Sciatic nerve (tissue), 2 donors: ENCODE results near the gene TMEM163. TPM values are rescaled to one million over a fixed set of nuclear protein-coding genes. Genes with fewer than 3 reads are reported as not detected.
"Not testable (repeated sequence)": the region's sequence is repeated elsewhere in the genome, so short reads cannot be mapped to it uniquely, and the experiment has no call there.

Experiments used
- ATAC-seq: fragments of 200-7000 bp; cut with Tn5 transposase; one replicate; pipeline ENCODE4 v1.9.1; 2020; ENCODE audit warnings: mild to moderate bottlenecking, moderate library complexity
- DNase-seq: peaks from one replicate; pipeline ENCODE4 v3.0.0-alpha.2; 2020; ENCODE audit warnings: low spot score
- intact Hi-C: fragments of 100-400 bp; cut with DNase I; formaldehyde crosslinking; loops from one replicate; pipeline ENCODE4 v1.14.2; 2022
- total RNA-seq: library from RNA; stranded (reverse); fragmentation: NEBNext Ultra II Directional; extraction: Animal tissue kit (Norgen Biotek cat#: 25700); gene quantifications from one replicate; pipeline ENCODE4 v1.2.1, GENCODE V29; 2021
- donor health status: DM: no; HTN: no; CAD: no.
- donor health status: DM: no; HTN: no; CAD: no.

TMEM163 gene
- total RNA-seq, 1 donor from 2014 or later, result 0.45 TPM

GRCh38 chr2:134518101-134518500, 200.7 kb downstream of the TMEM163 start:
- ATAC-seq (no peak), DNase-seq (no peak)
- intact Hi-C loops, result no loop called here

GRCh38 chr2:134515137-134515536, 203.7 kb downstream of the TMEM163 start:
- intact Hi-C loops, result no loop called here
- no peak for DNase-seq
- ATAC-seq, result no peak

GRCh38 chr2:134513465-134513804, 205.4 kb downstream of the TMEM163 start:
- ATAC-seq, result no peak
- intact Hi-C loops, result no loop called here
- no peak for DNase-seq

GRCh38 chr2:134512734-134513464, 205.9 kb downstream of the TMEM163 start:
- intact Hi-C loops, result no loop called here
- DNase-seq, result no peak
- no peak for ATAC-seq

- ATAC-seq (no peak), DNase-seq (no peak)
- intact Hi-C loops, result no loop called here
These were observed 210.4 kb downstream of the TMEM163 start for GRCh38 chr2:134508391-134508790.

- ATAC-seq, result no peak
- intact Hi-C loops, result no loop called here
- no peak for DNase-seq
These were observed 211.1 kb downstream of the TMEM163 start for GRCh38 chr2:134507697-134508096.

- DNase-seq, intact Hi-C loops: not testable (repeated sequence)
These were observed 211.6 kb downstream of the TMEM163 start for GRCh38 chr2:134507159-134507558.

GRCh38 chr2:134505446-134505845, 213.4 kb downstream of the TMEM163 start:
- ATAC-seq (no peak), DNase-seq (no peak)
- intact Hi-C loops, result no loop called here

More at GRCh38 chr2:134507159-134507558, 211.6 kb downstream of the TMEM163 start:
- ATAC-seq, result not testable (repeated sequence)

- intact Hi-C loops, result no loop called here
- no peak for ATAC-seq
- no peak for DNase-seq
These were observed 214.0 kb downstream of the TMEM163 start for GRCh38 chr2:134504586-134505336.

- intact Hi-C loops, result no loop called here
These were observed 216.7 kb downstream of the TMEM163 start for GRCh38 chr2:134502104-134502503.

GRCh38 chr2:134501476-134502091, 217.2 kb downstream of the TMEM163 start:
- no peak for DNase-seq
- intact Hi-C loops, result no loop called here
- ATAC-seq, result no peak

More at GRCh38 chr2:134502104-134502503, 216.7 kb downstream of the TMEM163 start:
- no peak for ATAC-seq
- no peak for DNase-seq

GRCh38 chr2:134500211-134500935, 218.4 kb downstream of the TMEM163 start:
- intact Hi-C loops, result no loop called here
- ATAC-seq, result no peak
- DNase-seq, result no peak

- intact Hi-C loops, result no loop called here
- ATAC-seq (no peak), DNase-seq (no peak)
These were observed 219.4 kb downstream of the TMEM163 start for GRCh38 chr2:134499307-134499926.

GRCh38 chr2:134498654-134499053, 220.1 kb downstream of the TMEM163 start:
- DNase-seq, result no peak
- intact Hi-C loops, result no loop called here
- no peak for ATAC-seq

GRCh38 chr2:134493797-134494196, 225.0 kb downstream of the TMEM163 start:
- intact Hi-C loops, result no loop called here
- DNase-seq (no peak), ATAC-seq (no peak)

- no peak for ATAC-seq
- no peak for DNase-seq
These were observed 226.9 kb downstream of the TMEM163 start for GRCh38 chr2:134491771-134492441.

GRCh38 chr2:134491022-134491421, 227.8 kb downstream of the TMEM163 start:
- intact Hi-C loops, result no loop called here
- DNase-seq (no peak), ATAC-seq (no peak)

More at GRCh38 chr2:134491771-134492441, 226.9 kb downstream of the TMEM163 start:
- intact Hi-C loops, result no loop called here

GRCh38 chr2:134490559-134490958, 228.2 kb downstream of the TMEM163 start:
- no peak for ATAC-seq
- intact Hi-C loops, result no loop called here
- DNase-seq, result no peak
